D721Med (cell line): ENCODE measurements around the gene OR8D1.

Experiments
- DNase-seq: peaks from one replicate; pipeline ENCODE4 v3.0.0; 2011; ENCODE audit warnings: low spot score; ENCODE audit not compliant: insufficient read length
- FAIRE-seq: peaks from 2 replicates; lab custom pipeline; 2011; peaks lifted over from hg19 to GRCh38; lab: Jason Lieb, UNC
- TF ChIP-seq, protein P1 (sequence below): IDR thresholded peaks from 2 replicates; pipeline ENCODE4 v1.5.1; 2012; ENCODE audit warnings: mild to moderate bottlenecking, control low read depth; ENCODE audit not compliant: insufficient read depth; ENCODE audit errors: missing control alignments

The OR8D1 gene

DNA sequence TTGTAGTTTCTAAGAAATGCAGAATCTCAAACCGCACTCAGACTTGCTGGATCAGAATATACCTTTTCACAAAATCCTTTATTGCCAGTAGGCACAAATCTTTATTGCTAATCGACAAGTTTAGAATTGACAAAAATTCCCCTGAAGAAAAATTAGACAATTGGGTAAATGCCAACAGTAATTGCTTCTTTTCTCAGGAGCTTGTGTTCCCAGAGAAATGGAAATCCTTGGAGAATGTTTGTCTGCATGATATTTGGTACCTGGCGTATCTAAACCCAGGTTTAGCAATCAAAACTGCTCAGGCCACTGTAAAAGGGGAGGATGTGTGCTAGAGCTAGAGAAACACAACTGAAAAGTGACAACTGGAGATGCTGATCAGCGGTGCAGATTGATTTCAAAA is 57.7 kb downstream of the OR8D1 start, which contains the start of gene OR8G5:
Gene OR8G5, plus strand, starts transcription at position 301 of the 400 bp plus-strand sequence. CDS start 8,556 bp downstream, outside the sequence.
- FAIRE-seq (no peak), DNase-seq (no peak)
- TF ChIP-seq, protein P1, sequence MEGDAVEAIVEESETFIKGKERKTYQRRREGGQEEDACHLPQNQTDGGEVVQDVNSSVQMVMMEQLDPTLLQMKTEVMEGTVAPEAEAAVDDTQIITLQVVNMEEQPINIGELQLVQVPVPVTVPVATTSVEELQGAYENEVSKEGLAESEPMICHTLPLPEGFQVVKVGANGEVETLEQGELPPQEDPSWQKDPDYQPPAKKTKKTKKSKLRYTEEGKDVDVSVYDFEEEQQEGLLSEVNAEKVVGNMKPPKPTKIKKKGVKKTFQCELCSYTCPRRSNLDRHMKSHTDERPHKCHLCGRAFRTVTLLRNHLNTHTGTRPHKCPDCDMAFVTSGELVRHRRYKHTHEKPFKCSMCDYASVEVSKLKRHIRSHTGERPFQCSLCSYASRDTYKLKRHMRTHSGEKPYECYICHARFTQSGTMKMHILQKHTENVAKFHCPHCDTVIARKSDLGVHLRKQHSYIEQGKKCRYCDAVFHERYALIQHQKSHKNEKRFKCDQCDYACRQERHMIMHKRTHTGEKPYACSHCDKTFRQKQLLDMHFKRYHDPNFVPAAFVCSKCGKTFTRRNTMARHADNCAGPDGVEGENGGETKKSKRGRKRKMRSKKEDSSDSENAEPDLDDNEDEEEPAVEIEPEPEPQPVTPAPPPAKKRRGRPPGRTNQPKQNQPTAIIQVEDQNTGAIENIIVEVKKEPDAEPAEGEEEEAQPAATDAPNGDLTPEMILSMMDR, result no peak
